GM18508 (cell line): Measurements from ENCODE around the gene DMAP1.
"Not testable (repeated sequence)": the region's sequence is repeated elsewhere in the genome, so short reads cannot be mapped to it uniquely, and the experiment has no call there.

ENCODE experiments used
- ATAC-seq: cut with Tn5 transposase; IDR thresholded peaks from one replicate; pipeline ENCODE4 v1.9.1; 2021; ENCODE audit warnings: moderate number of reproducible peaks; ENCODE audit not compliant: insufficient read depth, unreplicated experiment

Gene DMAP1

DNA sequence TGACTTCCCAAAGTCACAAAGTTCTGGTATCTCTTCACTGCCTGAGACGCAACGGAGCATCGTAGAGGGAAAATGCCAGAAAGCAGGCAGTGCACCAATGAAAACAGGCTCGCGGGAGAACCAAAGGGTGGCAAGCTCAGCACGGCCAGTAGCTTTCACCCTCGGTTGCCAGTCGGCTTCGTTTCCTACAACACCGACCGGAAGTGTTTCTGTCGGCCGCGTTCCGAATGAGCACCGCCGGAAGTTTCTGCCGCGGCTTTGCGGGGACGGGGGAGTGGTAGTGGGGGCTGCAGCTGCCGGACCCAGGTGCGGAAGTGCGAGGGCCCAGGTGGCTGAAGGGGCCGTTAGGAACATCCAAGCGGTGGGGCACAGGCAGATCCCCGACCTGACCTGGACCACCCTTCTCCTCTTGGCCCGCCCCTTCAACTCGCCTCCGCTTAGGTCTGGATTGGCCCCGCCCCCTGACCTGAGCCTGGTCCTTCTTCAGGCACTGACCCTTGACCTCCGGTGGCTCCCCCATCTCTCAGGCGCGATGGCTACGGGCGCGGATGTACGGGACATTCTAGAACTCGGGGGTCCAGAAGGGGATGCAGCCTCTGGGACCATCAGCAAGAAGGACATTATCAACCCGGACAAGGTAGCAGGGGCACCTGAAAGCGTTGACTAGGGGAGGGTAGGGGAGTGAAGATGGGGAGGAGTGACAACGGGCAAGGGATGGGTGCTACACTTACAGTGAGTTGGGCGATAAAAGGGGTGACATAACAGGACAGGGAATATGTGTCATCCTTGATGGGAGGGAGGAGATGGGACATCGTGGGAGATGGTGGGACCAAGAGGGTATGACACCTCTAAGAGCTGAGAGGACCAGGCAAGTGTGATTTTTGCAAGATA lies at the start of gene DMAP1:
DMAP1 (plus strand) TSS at position 250 of the 891 bp plus-strand sequence; CDS start at position 533, 283 bp downstream.
- no peak for ATAC-seq

GRCh38 chr1:44168520-44169098 lies 44.7 kb upstream of the DMAP1 start:
- ATAC-seq = no peak

DNA sequence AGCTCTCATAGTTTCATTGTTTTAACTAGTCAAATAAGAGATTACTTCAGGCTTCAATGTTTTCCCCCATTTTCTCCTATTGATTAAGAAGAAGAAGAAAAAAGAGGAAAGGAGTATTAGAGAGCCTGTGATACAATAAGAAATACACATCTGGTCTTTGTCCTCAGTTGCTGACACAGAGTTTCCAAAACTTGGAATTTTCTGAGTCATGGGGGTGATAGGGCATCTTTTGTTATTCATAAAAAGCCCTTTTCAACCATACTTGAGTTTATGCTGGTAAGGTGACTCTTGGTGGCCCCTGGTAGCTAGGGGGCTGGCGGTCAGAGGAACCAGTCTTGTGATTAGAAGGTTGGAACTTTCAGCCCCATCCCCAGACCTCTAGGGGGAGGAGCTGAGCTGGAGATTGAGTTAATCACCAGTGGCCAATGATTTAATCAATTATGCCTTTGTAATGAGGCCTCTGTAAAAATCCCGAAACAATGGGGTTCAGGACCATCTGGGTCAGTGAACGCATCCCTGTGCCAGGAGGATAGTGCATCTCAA lies 42.9 kb upstream of the DMAP1 start:
- no peak for ATAC-seq

DNA sequence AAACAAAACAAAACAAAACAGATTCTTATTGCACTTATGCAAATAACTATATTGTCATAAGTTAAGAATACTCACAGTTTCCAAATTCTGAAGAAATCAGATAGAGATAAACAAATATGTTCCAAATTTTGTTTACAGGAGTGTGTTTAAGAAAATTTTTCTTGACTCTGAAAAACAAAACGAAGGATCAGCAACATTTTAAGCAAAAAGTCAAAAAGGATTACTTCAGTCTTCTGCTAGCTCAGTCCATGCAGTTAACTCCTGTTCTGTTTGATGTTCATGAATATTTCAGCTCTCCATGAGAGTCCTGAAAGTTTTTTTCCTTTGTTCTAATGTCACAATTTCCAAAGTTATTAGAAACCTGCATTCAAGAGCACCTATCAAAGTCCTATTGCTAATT lies 38.6 kb upstream of the DMAP1 start:
- no peak for ATAC-seq

DNA sequence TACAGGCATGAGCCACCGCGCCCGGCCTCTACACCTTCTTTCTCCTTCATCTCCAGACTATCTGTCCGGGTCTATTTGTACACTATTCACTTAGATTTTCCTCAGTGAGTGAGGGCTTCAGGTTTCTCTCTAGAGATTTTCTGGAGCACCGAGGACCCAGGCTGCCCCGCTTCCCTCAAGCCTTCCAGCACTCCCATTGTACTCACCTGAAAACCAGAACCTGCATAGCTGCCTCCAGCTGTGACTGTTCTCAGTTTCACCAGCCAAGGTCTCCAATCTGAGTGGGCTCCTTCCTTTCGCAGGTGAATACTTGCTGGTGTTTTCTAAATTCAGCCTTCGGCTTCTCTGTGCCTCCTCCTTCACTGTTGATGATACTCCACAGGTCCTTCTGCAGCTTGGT lies 12.9 kb upstream of the DMAP1 start:
- ATAC-seq = no peak

GRCh38 chr1:44206545-44206944 lies 6.7 kb upstream of the DMAP1 start:
- not testable (repeated sequence) for ATAC-seq

- no peak for ATAC-seq
Measured at GRCh38 chr1:44208226-44208625, 5.0 kb upstream of the DMAP1 start.

DNA sequence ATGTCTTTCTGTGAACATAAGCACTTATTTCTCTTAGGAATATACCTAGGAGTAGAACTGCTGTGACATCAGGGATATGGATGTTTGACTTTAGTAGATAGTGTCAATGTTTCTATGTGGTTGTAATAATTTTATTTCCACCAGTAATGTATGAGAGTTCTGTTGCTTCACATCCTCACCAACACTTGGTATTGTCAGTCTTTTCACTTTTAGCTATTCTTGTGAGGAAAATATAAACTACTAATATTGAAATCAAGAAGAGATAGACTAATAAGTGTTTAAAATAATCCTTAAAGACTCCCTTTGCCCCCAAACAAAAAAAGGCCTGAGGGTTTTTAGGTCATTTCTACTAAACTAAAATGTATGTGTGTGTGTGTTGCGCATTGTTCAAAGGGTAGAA lies 2.7 kb upstream of the DMAP1 start:
- no peak for ATAC-seq

- ATAC-seq = no peak
Measured at GRCh38 chr1:44212355-44213221, 683 bp upstream of the DMAP1 start.

GRCh38 chr1:44217809-44218410 lies 4.6 kb downstream of the DMAP1 start:
- no peak for ATAC-seq

GRCh38 chr1:44218503-44219300 lies 5.4 kb downstream of the DMAP1 start:
- no peak for ATAC-seq

DNA sequence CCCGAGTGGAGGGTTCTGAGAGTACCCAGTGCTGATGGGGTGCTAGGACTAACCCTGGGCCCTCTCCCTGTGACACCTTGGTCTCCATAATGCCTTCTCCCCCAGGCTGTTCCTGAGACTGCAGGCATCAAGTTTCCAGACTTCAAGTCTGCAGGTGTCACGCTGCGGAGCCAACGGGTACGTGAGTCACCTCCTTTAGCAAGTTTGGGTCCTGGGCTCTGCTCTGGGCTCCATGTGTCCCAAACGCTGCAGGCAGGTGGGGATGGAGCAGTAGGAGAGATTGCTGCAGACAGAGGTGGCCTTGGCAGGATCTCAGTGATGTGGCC lies 6.0 kb downstream of the DMAP1 start:
- no peak for ATAC-seq

- no peak for ATAC-seq
Measured at GRCh38 chr1:44220001-44220751, 6.9 kb downstream of the DMAP1 start.

DNA sequence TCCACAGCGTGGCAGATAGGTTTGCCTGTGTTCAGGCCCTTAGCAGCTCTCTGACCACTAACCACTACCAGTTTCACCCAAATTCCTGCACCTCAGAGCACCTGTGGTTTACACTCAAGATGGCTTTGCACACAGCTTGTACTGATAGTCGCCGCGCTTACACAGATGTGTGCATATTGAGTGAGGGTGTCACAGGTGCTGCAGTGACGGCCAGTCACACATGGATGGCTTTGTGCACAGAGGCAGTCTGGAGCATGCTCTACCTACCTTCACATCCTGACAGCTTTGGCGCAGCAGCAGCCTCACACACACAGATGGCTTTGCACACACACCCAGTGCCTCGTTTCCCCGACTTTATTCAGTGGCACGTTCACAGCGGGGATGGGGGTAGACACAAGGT lies 7.5 kb downstream of the DMAP1 start:
- no peak for ATAC-seq

DNA sequence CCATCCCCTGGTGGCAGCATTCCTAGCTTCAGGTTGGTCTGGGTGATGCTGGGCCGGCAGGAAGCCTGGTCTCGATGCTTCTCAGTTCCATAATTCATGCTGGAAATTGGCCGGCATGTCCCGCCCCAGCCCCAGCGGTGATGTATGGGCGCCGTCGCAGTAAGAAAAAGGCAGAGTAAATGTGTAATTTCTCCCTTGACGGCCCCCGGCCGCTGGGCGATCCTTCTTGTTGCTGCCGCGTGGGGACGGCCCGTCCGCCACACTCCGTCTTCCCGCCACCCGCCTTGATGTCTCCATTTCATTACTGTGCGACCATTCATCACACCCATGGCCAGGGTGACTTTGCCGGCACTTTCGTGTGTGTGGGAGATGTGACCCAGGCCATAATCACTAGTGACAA lies 8.5 kb downstream of the DMAP1 start:
- no peak for ATAC-seq

GRCh38 chr1:44222397-44223186 lies 9.3 kb downstream of the DMAP1 start:
- no peak for ATAC-seq

DNA sequence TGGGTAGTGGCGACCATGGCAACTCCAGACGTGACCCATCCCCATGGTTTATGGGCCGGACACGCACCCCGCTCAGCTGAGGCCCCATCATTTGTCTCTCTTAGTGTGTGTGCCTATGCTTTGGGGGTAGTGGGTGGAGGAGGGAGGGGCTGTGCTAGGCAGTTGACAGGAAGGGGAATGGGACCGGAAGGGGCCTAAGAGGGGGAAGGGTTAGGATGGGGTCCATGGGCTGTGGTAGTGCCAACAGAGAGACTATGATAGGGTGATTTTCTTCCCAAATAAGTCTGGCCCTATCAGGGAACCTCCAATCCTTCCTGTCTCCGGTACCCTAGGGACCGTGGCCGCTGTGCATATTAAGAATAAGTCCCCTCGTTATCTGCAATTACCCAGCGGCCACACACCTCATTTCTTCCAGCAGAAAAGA lies 9.9 kb downstream of the DMAP1 start:
- ATAC-seq = no peak

GRCh38 chr1:44225761-44226160 lies 12.5 kb downstream of the DMAP1 start:
- no peak for ATAC-seq
